Measurements from ENCODE around the gene DAAM1.

DAAM1 gene

GRCh38 chr14:59195912-59196311, 7.4 kb downstream of the DAAM1 start:
- intact Hi-C loops (cut with DNase I; ENCODE audit: low total_unique reads) = no loop called here
- no peak for TF ChIP-seq CTCF (IDR thresholded peaks at IDR 0.05)
- Histone ChIP-seq H3K27me3 (no peaks in the 10 kb centered on the region), H3K4me1 (peaks cover 0 to 91% (median 41%) of the 10 kb centered on the region in 4 donors), H3K36me3 (no peaks in the 10 kb centered on the region), H3K9me3 (no peaks in the 10 kb centered on the region), H3K4me3 (no peak overlapping the region), H3K27ac (peak overlapping the region in 1 of 2 donors; percentile 53)
- DNase-seq = no peak

GRCh38 chr14:59197695-59198262, 9.3 kb downstream of the DAAM1 start:
- Histone ChIP-seq H3K36me3 (no peaks in the 10 kb centered on the region), H3K27ac (peak overlapping the region; percentile 30 to 70), H3K4me3 (no peak overlapping the region), H3K9me3 (no peaks in the 10 kb centered on the region), H3K4me1 (peaks cover 0 to 86% (median 34%) of the 10 kb centered on the region in 4 donors), H3K27me3 (no peaks in the 10 kb centered on the region)
- intact Hi-C loops (cut with DNase I; ENCODE audit: low total_unique reads) = no loop called here
- no peak for TF ChIP-seq CTCF (IDR thresholded peaks at IDR 0.05)
- no peak for DNase-seq

GRCh38 chr14:59199205-59199604, 10.7 kb downstream of the DAAM1 start:
- Histone ChIP-seq H3K27me3 (no peaks in the 10 kb centered on the region), H3K36me3 (no peaks in the 10 kb centered on the region), H3K4me1 (peaks cover 0 to 81% (median 27%) of the 10 kb centered on the region in 4 donors), H3K9me3 (no peaks in the 10 kb centered on the region), H3K27ac (peak overlapping the region; percentile 54 to 70), H3K4me3 (no peak overlapping the region)
- no peak for DNase-seq
- TF ChIP-seq CTCF (IDR thresholded peaks at IDR 0.05) = no peak
- intact Hi-C loops (cut with DNase I; ENCODE audit: low total_unique reads) = no loop called here

GRCh38 chr14:59199614-59200013, 11.1 kb downstream of the DAAM1 start:
- Histone ChIP-seq H3K36me3 (no peaks in the 10 kb centered on the region), H3K27me3 (no peaks in the 10 kb centered on the region), H3K27ac (peak overlapping the region; percentile 54 to 70), H3K4me3 (no peak overlapping the region), H3K9me3 (no peaks in the 10 kb centered on the region), H3K4me1 (peaks cover 0 to 81% (median 25%) of the 10 kb centered on the region in 4 donors)
- intact Hi-C loops (cut with DNase I; ENCODE audit: low total_unique reads) = no loop called here
- no peak for DNase-seq
- TF ChIP-seq CTCF (IDR thresholded peaks at IDR 0.05) = no peak

GRCh38 chr14:59200195-59200594, 11.7 kb downstream of the DAAM1 start:
- intact Hi-C loops (cut with DNase I; ENCODE audit: low total_unique reads) = no loop called here
- Histone ChIP-seq H3K9me3 (no peaks in the 10 kb centered on the region), H3K27ac (peak overlapping the region; percentile 54 to 70), H3K36me3 (no peaks in the 10 kb centered on the region), H3K4me3 (no peak overlapping the region), H3K4me1 (peaks cover 0 to 81% (median 30%) of the 10 kb centered on the region in 4 donors), H3K27me3 (no peaks in the 10 kb centered on the region)
- no peak for DNase-seq
- TF ChIP-seq CTCF (IDR thresholded peaks at IDR 0.05) = no peak

GRCh38 chr14:59202031-59202430, 13.6 kb downstream of the DAAM1 start:
- Histone ChIP-seq H3K27ac (peak overlapping the region in 1 of 2 donors; percentile 6), H3K4me3 (no peak overlapping the region), H3K27me3 (no peaks in the 10 kb centered on the region), H3K36me3 (no peaks in the 10 kb centered on the region), H3K9me3 (no peaks in the 10 kb centered on the region), H3K4me1 (peaks cover 0 to 82% (median 30%) of the 10 kb centered on the region in 4 donors)
- DNase-seq = no peak
- intact Hi-C loops (cut with DNase I; ENCODE audit: low total_unique reads) = no loop called here
- TF ChIP-seq CTCF (IDR thresholded peaks at IDR 0.05) = no peak

Measured in tibial artery (tissue), 4 donors.